Activated B cell treated with CpG ODN at 0.5 μM for 24 hours (primary cell): ENCODE data around the gene PECR. TPM values are rescaled to one million over a fixed set of nuclear protein-coding genes. Genes with fewer than 3 reads are reported as not detected.

Experiments
- ATAC-seq: fragments of 200-7000 bp; cut with Tn5 transposase; one replicate; pipeline ENCODE4 v1.10.0; 2021; ENCODE audit warnings: low read depth, mild to moderate bottlenecking, moderate library complexity
- CTCF ChIA-PET: fragments of 350-600 bp; sonication (Branson Sonifier 250); formaldehyde crosslinking; loops from one replicate; lab custom pipeline; 2021; ENCODE audit warnings: antibody characterized with exemption; lab: Charles Lee
- POLR2A ChIA-PET: fragments of 350-600 bp; sonication (Branson Sonifier 250); formaldehyde crosslinking; loops from one replicate; lab custom pipeline; 2021; ENCODE audit warnings: antibody characterized with exemption; lab: Charles Lee
- DNase-seq: peaks from one replicate; pipeline ENCODE4 v3.0.0; 2022
- H3K27ac Mint-ChIP-seq: one replicate; pipeline ENCODE4 v1.8.0; 2020; ENCODE audit warnings: mixed read lengths
- H3K27me3 Mint-ChIP-seq: one replicate; pipeline ENCODE4 v1.8.0; 2021; ENCODE audit warnings: mixed read lengths
- H3K36me3 Mint-ChIP-seq: one replicate; pipeline ENCODE4 v1.8.0; 2021; ENCODE audit warnings: low read depth, mixed read lengths
- H3K4me1 Mint-ChIP-seq: one replicate; pipeline ENCODE4 v1.8.0; 2021; ENCODE audit warnings: mixed read lengths
- H3K4me3 Mint-ChIP-seq: one replicate; pipeline ENCODE4 v1.8.0; 2020; ENCODE audit warnings: mild to moderate bottlenecking, mixed read lengths
- H3K9me3 Mint-ChIP-seq: one replicate; pipeline ENCODE4 v1.8.0; 2020; ENCODE audit warnings: mixed read lengths
- intact Hi-C: fragments of 100-400 bp; cut with micrococcal nuclease; formaldehyde crosslinking; loops from one replicate; pipeline ENCODE4 v1.15.1; 2024
- total RNA-seq: library from RNA; stranded (reverse); gene quantifications from 2 replicates; pipeline ENCODE4 v1.2.3, GENCODE V29; 2022
- TF ChIP-seq, protein P1 (sequence below): fragments of 200-600 bp; IDR thresholded peaks from one replicate; pipeline ENCODE4 v1.8.0; 2022; ENCODE audit warnings: antibody characterized with exemption, mild to moderate bottlenecking

Gene PECR
- total RNA-seq, 1 donor from 2014 or later = 10.0 TPM

DNA sequence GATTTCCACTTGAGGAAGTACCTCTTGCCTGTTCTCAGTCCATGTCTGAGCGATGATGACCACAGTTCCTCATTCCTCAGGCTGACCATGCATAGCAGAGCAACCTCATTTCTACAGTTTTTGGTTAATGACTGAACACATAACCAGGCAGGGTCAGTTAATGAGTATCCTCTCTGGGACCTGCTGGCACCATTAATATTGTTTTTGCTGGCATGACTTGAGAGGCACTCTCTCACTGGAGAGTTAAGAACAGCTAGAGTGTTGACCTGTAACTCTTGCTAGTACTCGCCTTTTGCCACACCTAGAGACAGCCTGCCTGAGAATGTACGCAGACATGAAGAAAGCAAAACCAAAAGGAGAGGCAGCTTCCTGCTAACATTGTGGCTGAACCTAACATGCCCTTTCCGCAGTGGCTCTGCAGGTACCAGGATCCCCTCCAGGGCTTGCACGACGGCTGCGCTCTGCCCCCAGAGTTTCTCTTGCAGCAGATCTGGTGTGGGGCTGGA is 23.9 kb downstream of the PECR start:
- intact Hi-C loops = loop anchor here (1.0 to 5.0 kb wide), 4 partner anchors 23 to 355 kb away; partner anchors contain the start of genes PECR, SMARCAL1, TMEM169 and XRCC5
- peak; percentile 83 for ATAC-seq
- POLR2A ChIA-PET = interaction anchor here (0.6 to 2.2 kb wide), 5 partner anchors 21 to 447 kb away, joined by 3 to 7 read pairs (median 4); partner anchors contain the start of gene XRCC5

GRCh38 chr2:216056739-216057138 is 24.9 kb downstream of the PECR start:
- H3K27ac Mint-ChIP-seq = peak overlapping the region; percentile 53
- H3K4me1 Mint-ChIP-seq = peaks cover 29% of the 10 kb centered on the region
- POLR2A ChIA-PET = no interaction called here
- H3K9me3 Mint-ChIP-seq = no peaks in the 10 kb centered on the region
- ATAC-seq = no peak
- no peak overlapping the region for H3K4me3 Mint-ChIP-seq
- intact Hi-C loops = loop anchor here (1.0 to 5.0 kb wide), 3 partner anchors 25 to 356 kb away; partner anchors contain the start of genes PECR, SMARCAL1, TMEM169 and XRCC5
- H3K27me3 Mint-ChIP-seq = no peaks in the 10 kb centered on the region
- peaks cover 2% of the 10 kb centered on the region for H3K36me3 Mint-ChIP-seq
- TF ChIP-seq, protein P1, sequence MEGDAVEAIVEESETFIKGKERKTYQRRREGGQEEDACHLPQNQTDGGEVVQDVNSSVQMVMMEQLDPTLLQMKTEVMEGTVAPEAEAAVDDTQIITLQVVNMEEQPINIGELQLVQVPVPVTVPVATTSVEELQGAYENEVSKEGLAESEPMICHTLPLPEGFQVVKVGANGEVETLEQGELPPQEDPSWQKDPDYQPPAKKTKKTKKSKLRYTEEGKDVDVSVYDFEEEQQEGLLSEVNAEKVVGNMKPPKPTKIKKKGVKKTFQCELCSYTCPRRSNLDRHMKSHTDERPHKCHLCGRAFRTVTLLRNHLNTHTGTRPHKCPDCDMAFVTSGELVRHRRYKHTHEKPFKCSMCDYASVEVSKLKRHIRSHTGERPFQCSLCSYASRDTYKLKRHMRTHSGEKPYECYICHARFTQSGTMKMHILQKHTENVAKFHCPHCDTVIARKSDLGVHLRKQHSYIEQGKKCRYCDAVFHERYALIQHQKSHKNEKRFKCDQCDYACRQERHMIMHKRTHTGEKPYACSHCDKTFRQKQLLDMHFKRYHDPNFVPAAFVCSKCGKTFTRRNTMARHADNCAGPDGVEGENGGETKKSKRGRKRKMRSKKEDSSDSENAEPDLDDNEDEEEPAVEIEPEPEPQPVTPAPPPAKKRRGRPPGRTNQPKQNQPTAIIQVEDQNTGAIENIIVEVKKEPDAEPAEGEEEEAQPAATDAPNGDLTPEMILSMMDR = no peak
- CTCF ChIA-PET = no interaction called here
- DNase-seq = no peak

More for the DNA sequence above, 23.9 kb downstream of the PECR start:
- CTCF ChIA-PET = interaction anchor here (0.9 to 1.1 kb wide), 2 partner anchors 12 to 57 kb away, joined by 3 to 4 read pairs; no protein-coding TSS in a partner anchor
- Mint-ChIP-seq H3K9me3 (no peaks in the 10 kb centered on the region), H3K27me3 (no peaks in the 10 kb centered on the region), H3K4me1 (peaks cover 29% of the 10 kb centered on the region), H3K4me3 (peak overlapping the region; percentile 84), H3K27ac (peak overlapping the region; percentile 96), H3K36me3 (peaks cover 3% of the 10 kb centered on the region)
- TF ChIP-seq, protein P1 = no peak
- peak; percentile 25 for DNase-seq

DNA sequence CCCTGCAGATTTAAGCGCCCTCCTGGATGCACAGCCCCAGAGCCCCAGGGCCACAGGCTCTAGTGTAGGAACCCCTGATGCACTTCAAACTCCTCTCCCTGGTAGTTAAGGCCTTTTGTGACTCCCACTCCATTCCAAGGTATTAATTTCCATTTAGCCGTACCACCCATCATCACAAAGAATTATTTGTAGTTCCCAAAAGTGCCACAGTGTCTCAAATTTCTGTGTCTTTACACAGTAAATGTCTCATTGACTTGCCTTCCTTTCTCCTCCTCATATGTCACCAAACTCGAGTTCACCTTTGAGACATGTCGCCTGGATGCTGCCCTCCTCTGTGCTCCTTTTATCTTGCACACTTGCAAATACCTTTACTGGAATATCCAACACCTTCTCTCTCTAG is 25.9 kb downstream of the PECR start:
- ChIA-PET CTCF (no interaction called here), POLR2A (no interaction called here)
- DNase-seq (no peak), ATAC-seq (no peak)
- TF ChIP-seq, protein P1 = no peak
- Mint-ChIP-seq H3K27ac (no peak overlapping the region), H3K27me3 (no peaks in the 10 kb centered on the region), H3K4me1 (peaks cover 29% of the 10 kb centered on the region), H3K9me3 (no peaks in the 10 kb centered on the region), H3K36me3 (peaks cover 1% of the 10 kb centered on the region), H3K4me3 (no peak overlapping the region)
- intact Hi-C loops = loop anchor here (2.0 to 5.0 kb wide), 2 partner anchors 53 to 357 kb away; partner anchors contain the start of genes SMARCAL1 and XRCC5

DNA sequence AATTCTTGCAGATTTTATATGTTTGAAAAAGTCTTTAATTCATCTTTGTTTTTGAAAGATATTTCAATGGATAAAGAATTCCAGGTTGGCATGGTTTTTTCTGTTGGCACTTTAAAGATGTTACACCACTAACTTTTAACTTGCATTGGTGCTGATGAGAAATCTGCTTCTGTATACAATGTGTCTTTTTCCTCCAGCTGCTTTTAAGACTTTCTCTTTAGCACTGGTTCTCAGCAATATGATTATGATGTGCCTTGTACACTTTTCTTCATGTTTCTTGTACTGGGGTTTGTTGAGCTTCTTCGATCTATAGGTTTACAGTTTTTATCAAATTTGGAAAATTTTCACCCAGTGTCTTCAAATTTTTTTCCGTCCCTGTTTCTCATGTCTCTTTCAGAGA is 29.2 kb downstream of the PECR start:
- POLR2A ChIA-PET = interaction anchor here (0.5 kb wide), 1 partner anchor 151 kb away, joined by 3 read pairs; no protein-coding TSS in a partner anchor
- Mint-ChIP-seq H3K27ac (no peak overlapping the region), H3K9me3 (no peaks in the 10 kb centered on the region), H3K4me3 (no peak overlapping the region), H3K36me3 (peaks cover 12% of the 10 kb centered on the region), H3K27me3 (no peaks in the 10 kb centered on the region), H3K4me1 (peaks cover 8% of the 10 kb centered on the region)
- no peak for DNase-seq
- intact Hi-C loops = no loop called here
- CTCF ChIA-PET = interaction anchor here (1.4 kb wide), 1 partner anchor 19 kb away, joined by 3 read pairs; no protein-coding TSS in a partner anchor
- TF ChIP-seq, protein P1 = no peak
- ATAC-seq = no peak

DNA sequence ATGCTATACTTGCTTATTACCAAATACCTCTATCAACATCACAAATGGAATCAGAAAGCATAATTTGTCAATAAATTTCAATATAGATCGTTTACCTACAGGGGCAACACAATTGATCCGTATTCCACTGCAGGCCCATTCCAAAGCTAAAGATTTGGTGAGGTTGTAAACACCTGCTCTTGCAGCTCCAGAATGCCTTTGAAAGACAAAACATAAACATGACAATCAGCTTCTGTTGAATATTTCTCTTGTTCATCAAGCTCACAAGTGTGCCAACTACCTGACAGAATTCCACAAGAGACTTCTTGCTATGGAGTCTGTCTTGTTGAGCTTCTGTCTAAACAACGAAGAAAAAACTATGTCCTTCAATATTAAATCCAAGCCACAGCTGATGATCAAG is 30.3 kb downstream of the PECR start:
- DNase-seq (no peak), ATAC-seq (no peak)
- H3K4me1 Mint-ChIP-seq = no peaks in the 10 kb centered on the region
- intact Hi-C loops = no loop called here
- ChIA-PET CTCF (interaction anchor here (1.4 kb wide), 1 partner anchor 18 kb away, joined by 3 read pairs; no protein-coding TSS in a partner anchor), POLR2A (no interaction called here)
- TF ChIP-seq, protein P1 = no peak
- H3K27ac Mint-ChIP-seq = no peak overlapping the region
- peaks cover 12% of the 10 kb centered on the region for H3K36me3 Mint-ChIP-seq
- H3K27me3 Mint-ChIP-seq = no peaks in the 10 kb centered on the region
- H3K4me3 Mint-ChIP-seq = no peak overlapping the region
- H3K9me3 Mint-ChIP-seq = no peaks in the 10 kb centered on the region
